ENCODE measurements around the gene HPGD.

The HPGD gene

GRCh38 chr4:174475528-174475927 is 46.8 kb downstream of the HPGD start:
- DNase-seq = peak; percentile 68 to 89
- TF ChIP-seq POLR2A (IDR thresholded peaks at IDR 0.05; ENCODE audit: low read length) = no peak
- TF ChIP-seq GATA1 (IDR thresholded peaks at IDR 0.05; ENCODE audit: low read depth, low read length) = no peak

DNA sequence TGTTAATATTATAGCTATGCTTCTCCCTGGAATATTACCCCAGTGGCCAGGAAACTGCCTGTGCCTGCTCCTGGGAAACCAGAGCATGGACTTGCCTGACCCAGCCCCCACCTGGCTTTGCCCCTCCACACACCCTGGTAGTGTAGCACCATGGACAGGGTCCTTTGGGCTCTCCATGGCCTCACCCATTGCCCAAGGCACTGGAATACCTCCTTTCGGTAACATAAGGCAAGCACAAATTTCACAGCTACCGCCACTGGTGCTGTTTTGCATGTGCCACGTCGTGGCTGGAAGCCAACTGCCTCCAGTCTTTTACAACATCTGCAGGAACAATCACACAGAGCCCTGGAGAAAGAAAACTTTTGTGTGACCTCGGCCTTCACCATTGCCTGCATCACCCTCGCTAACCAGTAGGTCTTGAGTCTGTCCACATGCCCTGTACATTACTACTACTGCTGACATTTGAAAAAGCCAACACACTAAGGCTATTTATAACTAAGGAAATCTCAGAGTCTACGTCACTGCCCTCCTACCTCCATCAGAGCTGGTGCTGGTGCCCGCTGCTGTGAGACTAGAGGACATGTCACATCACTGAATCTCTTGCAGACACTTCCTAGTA is 47.7 kb downstream of the HPGD start:
- TF ChIP-seq POLR2A (IDR thresholded peaks at IDR 0.05; ENCODE audit: low read length) (no peak), GATA1 (IDR thresholded peaks at IDR 0.05; ENCODE audit: low read depth, low read length) (no peak)
- DNase-seq = peak in 1 of 2 experiments; percentile 7

DNA sequence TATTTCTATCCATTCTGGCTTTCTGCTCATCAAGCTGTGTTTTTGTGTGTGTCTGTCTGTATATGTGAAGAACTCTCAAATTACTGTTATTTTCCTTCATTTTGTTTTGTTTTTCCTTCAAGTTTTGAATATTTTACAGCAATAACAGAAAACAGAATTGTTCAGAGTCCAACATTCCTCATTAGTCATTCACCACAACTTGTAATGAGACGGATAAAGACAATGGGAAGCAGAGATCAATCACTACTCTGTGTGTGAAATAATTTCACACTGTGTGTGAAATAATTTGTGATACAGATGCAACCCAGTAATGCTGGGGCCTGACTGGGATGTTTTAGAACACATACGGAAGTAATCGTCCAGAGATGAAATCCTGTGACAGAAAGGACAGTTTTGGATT is 55.2 kb downstream of the HPGD start:
- TF ChIP-seq POLR2A (IDR thresholded peaks at IDR 0.05; ENCODE audit: low read length) = no peak
- DNase-seq = no peak

DNA sequence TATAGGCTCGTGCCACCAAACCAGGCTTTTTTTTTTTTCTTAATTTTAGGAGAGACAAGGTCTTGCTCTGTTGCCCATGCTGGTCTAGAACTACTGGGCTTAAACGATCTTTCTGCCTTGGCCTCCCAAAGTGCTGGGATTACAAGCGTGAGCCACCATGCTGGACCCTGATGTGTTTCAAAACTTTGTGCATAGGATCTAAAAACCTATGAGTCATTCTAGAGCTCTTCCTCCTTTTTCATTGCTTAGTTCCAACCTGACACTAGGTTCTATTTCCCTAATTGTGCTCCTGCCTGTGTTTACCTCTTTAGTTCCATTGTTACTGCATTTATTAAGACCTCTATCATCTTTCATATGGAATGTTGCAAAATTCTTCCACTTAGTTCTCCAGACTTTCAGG is 57.3 kb downstream of the HPGD start:
- TF ChIP-seq POLR2A (IDR thresholded peaks at IDR 0.05; ENCODE audit: low read length) = no peak
- no peak for TF ChIP-seq GATA1 (IDR thresholded peaks at IDR 0.05; ENCODE audit: low read depth, low read length)
- DNase-seq = no peak

GRCh38 chr4:174461466-174462106 is 60.7 kb downstream of the HPGD start:
- TF ChIP-seq POLR2A (IDR thresholded peaks at IDR 0.05; ENCODE audit: low read length) = no peak
- no peak for TF ChIP-seq GATA1 (IDR thresholded peaks at IDR 0.05; ENCODE audit: low read depth, low read length)
- no peak for DNase-seq

DNA sequence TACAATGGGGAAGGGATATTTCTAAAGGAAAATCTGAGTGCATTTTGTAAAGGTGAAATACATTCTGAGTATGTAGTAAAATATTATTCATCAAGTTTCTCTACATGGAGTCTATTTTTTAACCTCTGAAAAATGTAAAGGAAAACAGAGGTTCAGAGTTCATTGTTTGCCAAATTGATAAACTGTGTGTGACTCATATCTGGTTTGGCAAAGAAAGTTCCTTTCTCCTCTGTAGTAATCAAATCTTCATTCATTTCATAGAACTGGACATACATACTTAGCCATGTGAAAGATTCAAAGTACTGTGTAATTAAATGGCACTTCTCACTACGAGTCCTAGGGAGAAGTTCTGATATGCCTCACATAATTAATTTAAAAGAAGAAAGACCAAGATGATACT is 61.6 kb downstream of the HPGD start:
- TF ChIP-seq GATA1 (IDR thresholded peaks at IDR 0.05; ENCODE audit: low read depth, low read length) (no peak), POLR2A (IDR thresholded peaks at IDR 0.05; ENCODE audit: low read length) (no peak)
- no peak for DNase-seq

DNA sequence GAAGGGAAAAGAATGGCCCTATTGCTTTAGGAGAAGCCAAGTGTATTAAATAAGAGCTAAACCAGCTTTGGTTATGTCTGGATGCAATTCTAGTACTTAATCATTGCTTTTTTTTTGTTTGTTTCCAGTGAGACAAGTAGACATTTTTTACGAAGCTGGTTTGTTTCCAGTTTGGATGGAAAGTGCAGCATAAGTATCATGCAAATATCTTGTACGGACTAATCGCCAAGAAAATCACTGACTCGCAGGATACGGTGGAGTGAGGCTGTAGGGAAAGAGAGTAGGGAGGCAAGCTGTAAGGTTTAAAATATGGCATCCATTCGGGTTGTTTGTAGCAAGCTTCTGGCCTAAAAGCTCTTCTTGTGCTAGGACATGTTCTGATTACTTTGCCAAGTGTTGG is 64.8 kb downstream of the HPGD start:
- no peak for DNase-seq
- TF ChIP-seq POLR2A (IDR thresholded peaks at IDR 0.05; ENCODE audit: low read length) = no peak
- TF ChIP-seq GATA1 (IDR thresholded peaks at IDR 0.05; ENCODE audit: low read depth, low read length) = no peak

DNA sequence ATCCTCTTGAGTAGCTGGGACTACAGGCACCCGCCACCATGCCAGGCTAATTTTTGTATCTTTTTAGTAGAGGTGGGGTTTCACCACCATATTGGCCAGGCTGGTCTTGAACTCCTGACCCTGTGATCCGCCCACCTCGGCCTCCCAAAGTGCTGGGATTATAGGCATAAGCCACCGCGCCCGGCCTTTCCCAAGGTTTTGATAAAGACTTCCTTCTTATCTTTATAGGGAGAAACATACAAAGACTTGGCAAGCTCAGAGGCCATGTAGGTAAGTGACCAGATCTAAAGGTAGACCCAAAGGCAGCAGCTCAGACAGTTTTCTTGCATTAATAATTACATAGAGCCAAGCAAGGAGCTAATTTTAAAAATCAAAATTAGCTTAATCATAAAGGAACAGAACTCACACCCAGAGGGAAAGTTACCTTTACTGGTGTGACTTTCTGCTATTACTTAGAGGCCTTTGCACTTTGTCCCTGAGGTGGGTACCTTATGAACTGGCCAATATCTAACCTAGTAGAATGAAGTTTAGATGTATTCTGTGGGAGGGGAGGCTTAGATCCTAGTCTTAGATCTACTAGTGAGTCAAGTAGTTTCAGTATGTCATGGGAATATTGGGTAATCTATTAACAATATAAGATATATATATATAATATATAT is 67.3 kb downstream of the HPGD start:
- TF ChIP-seq GATA1 (IDR thresholded peaks at IDR 0.05; ENCODE audit: low read depth, low read length) (no peak), POLR2A (IDR thresholded peaks at IDR 0.05; ENCODE audit: low read length) (no peak)
- DNase-seq = no peak

DNA sequence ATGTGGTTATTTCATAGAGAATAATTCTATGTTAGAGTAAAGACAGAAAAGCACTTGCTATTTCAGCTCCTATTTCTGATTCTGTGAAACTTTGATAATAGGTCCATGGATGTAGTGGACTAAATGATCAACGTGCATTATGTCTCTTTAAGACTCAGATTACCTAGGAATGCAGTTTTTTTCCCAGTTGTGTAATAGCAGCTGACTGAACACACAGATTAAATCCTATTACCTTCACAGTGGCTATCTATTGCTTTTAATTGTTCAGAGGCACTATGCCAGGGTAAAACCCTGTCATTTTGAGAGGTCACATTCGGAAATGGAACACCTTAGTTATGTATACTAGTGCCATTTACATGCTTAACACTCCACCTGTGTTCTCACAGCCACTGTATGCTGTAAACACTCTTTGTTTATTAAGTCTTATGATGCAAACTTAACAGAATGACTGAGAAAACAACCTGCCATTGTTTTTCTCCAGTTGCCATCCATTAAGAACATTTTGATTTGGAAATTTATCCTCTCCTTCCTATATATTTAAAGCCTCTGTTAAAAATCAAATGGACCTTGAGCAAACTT is 70.5 kb downstream of the HPGD start:
- no peak for TF ChIP-seq GATA1 (IDR thresholded peaks at IDR 0.05; ENCODE audit: low read depth, low read length)
- no peak for TF ChIP-seq POLR2A (IDR thresholded peaks at IDR 0.05; ENCODE audit: low read length)
- no peak for DNase-seq

- DNase-seq = no peak
- TF ChIP-seq POLR2A (IDR thresholded peaks at IDR 0.05; ENCODE audit: low read length) (no peak), GATA1 (IDR thresholded peaks at IDR 0.05; ENCODE audit: low read depth, low read length) (no peak)
Observed at GRCh38 chr4:174450786-174451125, 71.5 kb downstream of the HPGD start.

DNA sequence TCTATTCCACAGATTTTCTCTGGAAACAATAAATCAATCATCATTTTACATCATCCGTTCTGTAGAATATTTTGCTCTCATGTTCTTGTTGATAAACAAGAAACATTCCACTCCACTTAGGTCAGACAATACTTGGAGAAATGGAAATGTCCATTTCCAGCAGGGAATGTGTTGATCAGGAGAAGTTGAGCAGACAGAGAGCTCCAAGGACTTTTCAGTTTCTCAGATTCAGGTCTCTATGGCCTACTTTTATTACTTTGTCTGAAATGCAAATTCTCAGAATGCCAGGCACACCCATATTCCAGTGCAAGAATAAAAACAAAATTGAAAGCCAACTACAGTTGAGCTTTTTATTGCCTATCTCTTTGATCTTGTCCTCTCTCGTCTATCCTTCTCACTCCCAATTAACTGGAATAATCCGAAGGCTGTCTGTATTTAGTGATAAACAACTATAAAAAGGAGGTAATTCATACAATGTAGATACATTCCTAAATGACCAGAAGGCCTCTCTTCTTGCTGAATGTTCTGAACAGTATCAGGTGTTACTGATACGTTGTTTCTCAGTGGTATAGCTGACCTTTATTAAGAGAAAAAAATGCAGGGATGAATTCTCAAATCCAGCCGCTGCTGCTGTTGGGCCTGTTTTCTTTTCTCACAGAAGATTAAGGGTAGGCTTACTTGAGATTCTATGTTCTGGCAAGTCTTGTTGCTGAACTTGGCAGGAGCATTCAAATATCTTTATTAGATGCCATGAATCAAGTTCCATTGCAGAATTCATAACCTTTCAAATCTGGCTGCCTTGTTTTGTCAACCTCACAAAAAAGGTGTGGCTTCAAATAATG is 72.1 kb downstream of the HPGD start:
- DNase-seq = no peak
- no peak for TF ChIP-seq GATA1 (IDR thresholded peaks at IDR 0.05; ENCODE audit: low read depth, low read length)
- TF ChIP-seq POLR2A (IDR thresholded peaks at IDR 0.05; ENCODE audit: low read length) = no peak

GRCh38 chr4:174449152-174449551 is 73.1 kb downstream of the HPGD start:
- DNase-seq = no peak
- no peak for TF ChIP-seq GATA1 (IDR thresholded peaks at IDR 0.05; ENCODE audit: low read depth, low read length)
- no peak for TF ChIP-seq POLR2A (IDR thresholded peaks at IDR 0.05; ENCODE audit: low read length)

GRCh38 chr4:174444390-174444789 is 77.9 kb downstream of the HPGD start:
- no peak for TF ChIP-seq POLR2A (IDR thresholded peaks at IDR 0.05; ENCODE audit: low read length)
- TF ChIP-seq GATA1 (IDR thresholded peaks at IDR 0.05; ENCODE audit: low read depth, low read length) = no peak
- DNase-seq = no peak

Measured in erythroblast (primary cell).